ENCODE data around the gene ULBP2.
"Not testable (repeated sequence)": the region's sequence is repeated elsewhere in the genome, so short reads cannot be mapped to it uniquely, and the experiment has no call there.

The ULBP2 gene

GRCh38 chr6:149929422-149929821, 12.4 kb upstream of the ULBP2 start:
- DNase-seq = no peak

- no peak for DNase-seq
Measured at GRCh38 chr6:149931501-149931900, 10.3 kb upstream of the ULBP2 start.

GRCh38 chr6:149933036-149933435, 8.8 kb upstream of the ULBP2 start:
- DNase-seq = no peak

GRCh38 chr6:149933461-149933860, 8.4 kb upstream of the ULBP2 start:
- DNase-seq = no peak

- peak; percentile 81 for DNase-seq
Measured at GRCh38 chr6:149934249-149935156, 7.3 kb upstream of the ULBP2 start.

- DNase-seq = no peak
Measured at GRCh38 chr6:149935246-149935645, 6.6 kb upstream of the ULBP2 start.

- no peak for DNase-seq
Measured at GRCh38 chr6:149935668-149936067, 6.1 kb upstream of the ULBP2 start.

- no peak for DNase-seq
Measured at GRCh38 chr6:149936743-149937142, 5.1 kb upstream of the ULBP2 start.

GRCh38 chr6:149938013-149938570, 3.7 kb upstream of the ULBP2 start:
- not testable (repeated sequence) for DNase-seq

- no peak for DNase-seq
Measured at GRCh38 chr6:149938571-149939355, 3.1 kb upstream of the ULBP2 start.

- DNase-seq = no peak
Measured at GRCh38 chr6:149939356-149939648, 2.5 kb upstream of the ULBP2 start.

- DNase-seq = no peak
Measured at GRCh38 chr6:149939909-149940671, 1.7 kb upstream of the ULBP2 start.

GRCh38 chr6:149940672-149940982, 1.2 kb upstream of the ULBP2 start:
- DNase-seq = no peak

GRCh38 chr6:149942461-149942829, 631 bp downstream of the ULBP2 start:
- no peak for DNase-seq

GRCh38 chr6:149943321-149943720, 1.5 kb downstream of the ULBP2 start:
- not testable (repeated sequence) for DNase-seq

- DNase-seq = not testable (repeated sequence)
Measured at GRCh38 chr6:149945276-149945675, 3.5 kb downstream of the ULBP2 start.

- not testable (repeated sequence) for DNase-seq
Measured at GRCh38 chr6:149946631-149947030, 4.8 kb downstream of the ULBP2 start.

GRCh38 chr6:149947533-149947932, 5.7 kb downstream of the ULBP2 start:
- DNase-seq = not testable (repeated sequence)

- DNase-seq = no peak
Measured at GRCh38 chr6:149948011-149948410, 6.2 kb downstream of the ULBP2 start.

GRCh38 chr6:149948616-149949015, 6.8 kb downstream of the ULBP2 start:
- no peak for DNase-seq

GRCh38 chr6:149950423-149950822, 8.6 kb downstream of the ULBP2 start:
- DNase-seq = no peak

GRCh38 chr6:149951096-149951495, 9.3 kb downstream of the ULBP2 start:
- DNase-seq = no peak

- no peak for DNase-seq
Measured at GRCh38 chr6:149951626-149952025, 9.8 kb downstream of the ULBP2 start.

All from hematopoietic multipotent progenitor cell treated with erythropoietin and hydrocortisone succinate and interleukin-3 and kit ligand, for 8 days (in vitro differentiated cells).